Esophagus (tissue), 2 donors: ENCODE data around the gene SYCP3. TPM values are rescaled to one million over a fixed set of nuclear protein-coding genes. Genes with fewer than 3 reads are reported as not detected.

ENCODE experiments used
- polyA plus RNA-seq, 2 donors: library from polyadenylated mRNA; stranded (reverse); fragments of 200-250 nt; gene quantifications; one replicate each; pipeline ENCODE4 v1.2.3, GENCODE V29; 2013
- donor health status: healthy with polysubstance abuse.
- donor health status: Bipolar disorder and iron deficiency.

Gene SYCP3
- polyA plus RNA-seq, 2 donors: 0.07 to 0.33 TPM

Other genes starting within 250 kb of the SYCP3 start
- gene MYBPC1, start 144.5 kb downstream of the SYCP3 start, polyA plus RNA-seq: under 1 TPM in 1 of 2 donors, not detected in 1; 0.16 TPM
- gene CHPT1, start 41.8 kb downstream of the SYCP3 start, polyA plus RNA-seq: 10 to 100 TPM; 19.1 to 21.9 TPM
- gene GNPTAB, start 91.5 kb upstream of the SYCP3 start, polyA plus RNA-seq: 10 to 100 TPM in 1 of 2 donors, 1 to 10 TPM in 1; 9.7 to 11.3 TPM
- gene DRAM1, start 138.1 kb upstream of the SYCP3 start, polyA plus RNA-seq: 1 to 10 TPM; 2.8 TPM